GM18867 (cell line): ENCODE measurements around the gene ZNF396.

Source experiments
- ATAC-seq: cut with Tn5 transposase; IDR thresholded peaks from one replicate; pipeline ENCODE4 v1.9.1; 2021; ENCODE audit warnings: mild to moderate bottlenecking, moderate library complexity; ENCODE audit not compliant: unreplicated experiment

The ZNF396 gene

GRCh38 chr18:35343488-35343935 lies 33.6 kb downstream of the ZNF396 start:
- no peak for ATAC-seq

GRCh38 chr18:35337286-35337685 lies 39.9 kb downstream of the ZNF396 start:
- no peak for ATAC-seq

GRCh38 chr18:35335866-35336265 lies 41.3 kb downstream of the ZNF396 start:
- no peak for ATAC-seq

GRCh38 chr18:35334821-35335220 lies 42.3 kb downstream of the ZNF396 start:
- ATAC-seq: no peak

GRCh38 chr18:35334212-35334611 lies 42.9 kb downstream of the ZNF396 start:
- ATAC-seq: no peak

GRCh38 chr18:35331367-35332087 lies 45.6 kb downstream of the ZNF396 start:
- ATAC-seq: no peak

- ATAC-seq: no peak
Observed at GRCh38 chr18:35328868-35329267, 48.3 kb downstream of the ZNF396 start.

- no peak for ATAC-seq
Observed at GRCh38 chr18:35326695-35327387, 50.3 kb downstream of the ZNF396 start.

GRCh38 chr18:35324926-35325655 lies 52.0 kb downstream of the ZNF396 start:
- no peak for ATAC-seq

GRCh38 chr18:35322486-35323458 lies 54.4 kb downstream of the ZNF396 start:
- no peak for ATAC-seq
